Vagina (tissue), 2 donors: ENCODE results near the gene OLFML2A.

Source experiments
- POLR2A ChIP-seq, 2 donors: fragments of 450-650 bp; IDR thresholded peaks; one replicate each; pipeline ENCODE4 v1.6.1; 2017; ENCODE audit warnings: antibody characterized with exemption in 2 of 2, mild to moderate bottlenecking in 2 of 2, moderate library complexity in 2 of 2
- TF ChIP-seq, protein P1 (sequence below), 3 experiments: fragments of 450-650 bp in 2 of 3; fragments of 200-600 bp in 1 of 3; sonication (generic) in 1 of 3; IDR thresholded peaks; one replicate each; pipeline ENCODE4 v1.5.1; 2017 to 2019; ENCODE audit warnings: antibody characterized with exemption in 3 of 3, mild to moderate bottlenecking in 2 of 3, moderate library complexity in 2 of 3

DNA sequence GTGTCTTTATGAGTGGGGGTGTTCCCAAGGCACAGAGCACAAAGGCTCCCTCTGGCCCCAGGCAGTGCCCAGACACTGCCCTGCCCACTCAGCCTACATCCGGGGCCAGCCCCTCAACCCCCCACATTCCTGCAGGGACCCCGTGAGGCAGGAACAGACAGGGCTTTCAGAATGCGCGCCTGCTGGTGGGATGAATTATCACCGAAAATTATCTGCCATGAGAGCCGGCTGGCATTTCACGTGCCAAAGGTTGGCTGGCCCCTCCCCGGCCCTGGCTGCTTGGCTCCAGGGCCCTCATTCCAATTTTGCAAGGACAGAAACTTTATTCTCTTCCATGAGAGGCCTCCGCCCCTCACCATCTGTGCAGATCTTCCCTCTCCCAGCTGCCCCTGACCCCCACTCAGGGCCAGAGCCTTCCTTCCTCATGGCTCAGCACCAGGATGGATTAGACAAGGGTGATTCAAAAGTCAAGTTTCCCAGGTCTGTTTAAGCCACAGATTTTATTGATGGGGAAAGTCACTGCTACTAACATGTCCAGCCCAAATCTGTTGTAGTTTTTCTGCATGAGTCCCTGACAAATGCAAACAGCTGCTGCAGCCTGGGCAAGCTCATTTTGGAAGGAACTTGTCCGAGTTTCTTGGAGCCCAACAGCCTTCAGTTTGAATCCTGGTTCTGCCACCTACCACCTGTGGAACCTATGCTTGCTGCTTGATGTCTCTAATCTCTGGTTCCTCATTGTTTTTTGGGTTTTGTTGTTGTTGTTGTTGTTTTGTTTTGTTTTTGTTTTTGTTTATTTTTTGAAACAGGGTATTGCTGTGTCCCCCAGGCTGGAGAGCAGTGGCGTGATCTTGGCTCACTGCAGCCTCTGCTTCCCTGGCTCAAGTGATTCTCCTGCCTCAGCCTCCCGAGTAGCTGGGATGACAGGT is 44.0 kb downstream of the OLFML2A start:
- TF ChIP-seq, protein P1, sequence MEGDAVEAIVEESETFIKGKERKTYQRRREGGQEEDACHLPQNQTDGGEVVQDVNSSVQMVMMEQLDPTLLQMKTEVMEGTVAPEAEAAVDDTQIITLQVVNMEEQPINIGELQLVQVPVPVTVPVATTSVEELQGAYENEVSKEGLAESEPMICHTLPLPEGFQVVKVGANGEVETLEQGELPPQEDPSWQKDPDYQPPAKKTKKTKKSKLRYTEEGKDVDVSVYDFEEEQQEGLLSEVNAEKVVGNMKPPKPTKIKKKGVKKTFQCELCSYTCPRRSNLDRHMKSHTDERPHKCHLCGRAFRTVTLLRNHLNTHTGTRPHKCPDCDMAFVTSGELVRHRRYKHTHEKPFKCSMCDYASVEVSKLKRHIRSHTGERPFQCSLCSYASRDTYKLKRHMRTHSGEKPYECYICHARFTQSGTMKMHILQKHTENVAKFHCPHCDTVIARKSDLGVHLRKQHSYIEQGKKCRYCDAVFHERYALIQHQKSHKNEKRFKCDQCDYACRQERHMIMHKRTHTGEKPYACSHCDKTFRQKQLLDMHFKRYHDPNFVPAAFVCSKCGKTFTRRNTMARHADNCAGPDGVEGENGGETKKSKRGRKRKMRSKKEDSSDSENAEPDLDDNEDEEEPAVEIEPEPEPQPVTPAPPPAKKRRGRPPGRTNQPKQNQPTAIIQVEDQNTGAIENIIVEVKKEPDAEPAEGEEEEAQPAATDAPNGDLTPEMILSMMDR (IDR thresholded peaks at IDR 0.05), result no peak
- TF ChIP-seq POLR2A (IDR thresholded peaks at IDR 0.05), result no peak
